HG02852 (cell line): Measurements from ENCODE around the gene SLC45A2.
"Not testable (repeated sequence)": the region's sequence is repeated elsewhere in the genome, so short reads cannot be mapped to it uniquely, and the experiment has no call there.

ENCODE experiments used
- ATAC-seq: cut with Tn5 transposase; IDR thresholded peaks from one replicate; pipeline ENCODE4 v1.9.1; 2021; ENCODE audit warnings: mild to moderate bottlenecking, moderate library complexity; ENCODE audit not compliant: unreplicated experiment

The SLC45A2 gene

GRCh38 chr5:33929925-33930690 lies 54.4 kb downstream of the SLC45A2 start:
- no peak for ATAC-seq

- ATAC-seq, result no peak
These were observed 56.2 kb downstream of the SLC45A2 start for GRCh38 chr5:33928283-33928682.

- ATAC-seq, result no peak
These were observed 56.8 kb downstream of the SLC45A2 start for GRCh38 chr5:33927685-33928084.

GRCh38 chr5:33925278-33925677 lies 59.2 kb downstream of the SLC45A2 start:
- no peak for ATAC-seq

- no peak for ATAC-seq
These were observed 63.5 kb downstream of the SLC45A2 start for GRCh38 chr5:33921002-33921401.

- not testable (repeated sequence) for ATAC-seq
These were observed 69.6 kb downstream of the SLC45A2 start for GRCh38 chr5:33914844-33915243.

- ATAC-seq, result not testable (repeated sequence)
These were observed 78.2 kb downstream of the SLC45A2 start for GRCh38 chr5:33906248-33906647.

- no peak for ATAC-seq
These were observed 79.1 kb downstream of the SLC45A2 start for GRCh38 chr5:33905381-33905780.

- no peak for ATAC-seq
These were observed 81.4 kb downstream of the SLC45A2 start for GRCh38 chr5:33903118-33903517.

GRCh38 chr5:33901156-33901555 lies 83.3 kb downstream of the SLC45A2 start:
- no peak for ATAC-seq
